ENCODE results near the gene HDDC3. TPM values are rescaled to one million over a fixed set of nuclear protein-coding genes. Genes with fewer than 3 reads are reported as not detected.

Gene HDDC3
- total RNA-seq, 1 experiment from 2014 or later, result 13.3 TPM

GRCh38 chr15:90904746-90905145, 27.6 kb downstream of the HDDC3 start:
- no peak overlapping the region for H3K56ac ChIP-seq (ENCODE audit: insufficient read length, low read depth, low read length)
- no peak overlapping the region for H2BK20ac ChIP-seq (ENCODE audit: low read depth, low read length, poor library complexity, severe bottlenecking)
- no peak for DNase-seq
- H2AK5ac ChIP-seq (ENCODE audit: insufficient read length, low read length), result no peak overlapping the region
- H4K5ac ChIP-seq (ENCODE audit: insufficient read length, low read depth, low read length), result no peak overlapping the region
- no peaks in the 10 kb centered on the region for H3K9me3 ChIP-seq (ENCODE audit: control insufficient read depth, low read depth, low read length)
- Mint-ChIP-seq H3K4me3 (no peak overlapping the region; a peak in 1 of 5 replicates), H3K4me1 (peaks cover 19% of the 10 kb centered on the region in 2 experiments), H3K9me3 (no peaks in the 10 kb centered on the region), H3K27ac (no peak overlapping the region; a peak in 1 of 7 replicates), H3K36me3 (ENCODE audit: insufficient read depth in 1 of 3, low read depth in 3 of 3) (peaks cover 9 to 33% (median 12%) of the 10 kb centered on the region in 3 experiments), H3K27me3 (ENCODE audit: low read depth) (peaks cover 25% of the 10 kb centered on the region)
- H3K79me1 ChIP-seq (ENCODE audit: insufficient read depth, low read depth, low read length, poor library complexity, severe bottlenecking), result no peaks in the 10 kb centered on the region
- peaks cover 3% of the 10 kb centered on the region; the same call in 1 of the 2 replicates for H3K4me1 ChIP-seq (ENCODE audit: insufficient read depth, low read length)
- no peak overlapping the region for H3K4me2 ChIP-seq (ENCODE audit: insufficient read depth, insufficient read length, low read length)
- WGBS (ENCODE audit: extremely low coverage, insufficient read length, low lambda C conversion rate), result no CpG with 5 or more reads among the region's 9 CpGs
- no peak overlapping the region for H4K91ac ChIP-seq (ENCODE audit: insufficient read length, low read depth, low read length)
- no peaks in the 10 kb centered on the region for H4K20me1 ChIP-seq (ENCODE audit: control insufficient read depth, insufficient read depth, insufficient read length)
- H3K23me2 ChIP-seq (ENCODE audit: insufficient read length, low read depth, low read length, poor library complexity, severe bottlenecking), result peaks cover 8% of the 10 kb centered on the region
- no peak overlapping the region for H3K9ac ChIP-seq (ENCODE audit: extremely low read depth, insufficient read length, low read length)
- H3K14ac ChIP-seq (ENCODE audit: insufficient read depth, low read length), result no peak overlapping the region
- no peak overlapping the region for H3T11ph ChIP-seq (ENCODE audit: low read length)
- no peak overlapping the region for H4K8ac ChIP-seq (replicated peaks; ENCODE audit: insufficient read length, low read depth, low read length)
- no peak for TF ChIP-seq CTCF (conservative IDR thresholded peaks at IDR 0.05)
- H2BK15ac ChIP-seq (ENCODE audit: low read depth, low read length), result no peak overlapping the region
- no peak overlapping the region for H3K23ac ChIP-seq (ENCODE audit: insufficient read length, low read depth, low read length)
- no peak overlapping the region for H3K27ac ChIP-seq (ENCODE audit: insufficient read length, low read depth, low read length)
- H2BK5ac ChIP-seq (ENCODE audit: insufficient read length, low read length), result no peak overlapping the region
- H2BK12ac ChIP-seq (ENCODE audit: insufficient read length, low read depth, low read length), result no peak overlapping the region
- no peak overlapping the region for H3K18ac ChIP-seq (ENCODE audit: insufficient read length, low read depth, low read length)
- no peak overlapping the region for H3K4ac ChIP-seq (ENCODE audit: low read depth, low read length)
- no peak overlapping the region for H2AFZ ChIP-seq (ENCODE audit: low read length)
- no peaks in the 10 kb centered on the region for H3K79me2 ChIP-seq (ENCODE audit: insufficient read depth, low read length)
- H2BK120ac ChIP-seq (ENCODE audit: low read depth, low read length, poor library complexity, severe bottlenecking), result no peak overlapping the region
- no peaks in the 10 kb centered on the region; the same call in 1 of the 2 replicates for H3K27me3 ChIP-seq (ENCODE audit: insufficient read depth, low read length)
